ENCODE measurements around the gene MFAP2.

MFAP2 gene

GRCh38 chr1:17005365-17005740, 24.9 kb upstream of the MFAP2 start:
- DNase-seq: no peak

- no peak for DNase-seq
These were observed 24.3 kb upstream of the MFAP2 start for GRCh38 chr1:17004466-17005364.

GRCh38 chr1:17002524-17002902, 22.1 kb upstream of the MFAP2 start:
- no peak for DNase-seq

- no peak for DNase-seq
These were observed 21.5 kb upstream of the MFAP2 start for GRCh38 chr1:17001760-17002523.

GRCh38 chr1:16999863-17000262, 19.4 kb upstream of the MFAP2 start:
- DNase-seq: no peak

GRCh38 chr1:16998589-16998988, 18.2 kb upstream of the MFAP2 start:
- no peak for DNase-seq

- no peak for DNase-seq
These were observed 16.4 kb upstream of the MFAP2 start for GRCh38 chr1:16996845-16997244.

- no peak for DNase-seq
These were observed 13.2 kb upstream of the MFAP2 start for GRCh38 chr1:16993521-16994038.

GRCh38 chr1:16992675-16993074, 12.3 kb upstream of the MFAP2 start:
- DNase-seq: no peak

GRCh38 chr1:16992102-16992501, 11.7 kb upstream of the MFAP2 start:
- no peak for DNase-seq

GRCh38 chr1:16991571-16991970, 11.2 kb upstream of the MFAP2 start:
- DNase-seq: no peak

- DNase-seq: no peak
These were observed 9.4 kb upstream of the MFAP2 start for GRCh38 chr1:16989676-16990391.

GRCh38 chr1:16988210-16988609, 7.8 kb upstream of the MFAP2 start:
- DNase-seq: no peak

- no peak for DNase-seq
These were observed 6.5 kb upstream of the MFAP2 start for GRCh38 chr1:16986962-16987361.

GRCh38 chr1:16986560-16986959, 6.1 kb upstream of the MFAP2 start:
- no peak for DNase-seq

- DNase-seq: no peak
These were observed 5.7 kb upstream of the MFAP2 start for GRCh38 chr1:16986113-16986512.

- no peak for DNase-seq
These were observed 4.3 kb upstream of the MFAP2 start for GRCh38 chr1:16984717-16985116.

- DNase-seq: no peak
These were observed 3.2 kb upstream of the MFAP2 start for GRCh38 chr1:16983649-16984048.

GRCh38 chr1:16982902-16983301, 2.5 kb upstream of the MFAP2 start:
- no peak for DNase-seq

- no peak for DNase-seq
These were observed 939 bp upstream of the MFAP2 start for GRCh38 chr1:16981269-16981849.

GRCh38 chr1:16979475-16980327, 719 bp downstream of the MFAP2 start:
- DNase-seq: no peak

Measured in NCI-H1930 (cell line).